Activated T-helper 2 cell treated with anti-CD3 and anti-CD28 coated beads, Interferon-gamma antibody, Interleukin-2, Interleukin-4, amounts not matched to agents 10 μg/mL and 5 μg/mL and 100 μg/mL, durations not matched to agents 14 hours and 24 hours and 36 hours (primary cell): ENCODE measurements around the gene ALDH1L2. TPM values are rescaled to one million over a fixed set of nuclear protein-coding genes. Genes with fewer than 3 reads are reported as not detected.
"Not testable (repeated sequence)": the region's sequence is repeated elsewhere in the genome, so short reads cannot be mapped to it uniquely, and the experiment has no call there.

ENCODE experiments used
- DNase-seq: peaks from one replicate; pipeline ENCODE4 v3.0.0; 2021; ENCODE audit warnings: low spot score
- H3K27ac Mint-ChIP-seq: one replicate; pipeline ENCODE4 v1.8.0; 2021; ENCODE audit warnings: mixed read lengths
- H3K27me3 Mint-ChIP-seq: one replicate; pipeline ENCODE4 v1.8.0; 2021; ENCODE audit warnings: low read depth, mixed read lengths
- H3K36me3 Mint-ChIP-seq: one replicate; pipeline ENCODE4 v1.8.0; 2021; ENCODE audit warnings: low read depth, mixed read lengths
- H3K4me1 Mint-ChIP-seq: one replicate; pipeline ENCODE4 v1.8.0; 2021; ENCODE audit warnings: low read depth, mixed read lengths
- H3K4me3 Mint-ChIP-seq: one replicate; pipeline ENCODE4 v1.8.0; 2021; ENCODE audit warnings: low read depth, mild to moderate bottlenecking, moderate library complexity, mixed read lengths
- H3K9me3 Mint-ChIP-seq: one replicate; pipeline ENCODE4 v1.8.0; 2021; ENCODE audit warnings: mixed read lengths
- intact Hi-C: fragments of 100-400 bp; cut with micrococcal nuclease; formaldehyde crosslinking; loops from one replicate; pipeline ENCODE4 v1.15.1; 2023
- total RNA-seq: library from RNA; stranded (reverse); gene quantifications from 2 replicates; pipeline ENCODE4 v1.2.3, GENCODE V29; 2022

ALDH1L2 gene
- total RNA-seq, 1 donor from 2014 or later, result 1.4 TPM

- H3K4me1 Mint-ChIP-seq, result peaks cover 32% of the 10 kb centered on the region
- peak overlapping the region; percentile 84 for H3K4me3 Mint-ChIP-seq
- H3K27ac Mint-ChIP-seq, result no peak overlapping the region
- no peaks in the 10 kb centered on the region for H3K9me3 Mint-ChIP-seq
- DNase-seq, result no peak
- H3K27me3 Mint-ChIP-seq, result peaks cover 20% of the 10 kb centered on the region
- intact Hi-C loops, result loop anchor here (5.0 kb wide), 2 partner anchors 47 to 67 kb away; no protein-coding TSS in a partner anchor
- peaks cover 30% of the 10 kb centered on the region for H3K36me3 Mint-ChIP-seq
These were observed 99.1 kb downstream of the ALDH1L2 start for GRCh38 chr12:104985206-104985605.

DNA sequence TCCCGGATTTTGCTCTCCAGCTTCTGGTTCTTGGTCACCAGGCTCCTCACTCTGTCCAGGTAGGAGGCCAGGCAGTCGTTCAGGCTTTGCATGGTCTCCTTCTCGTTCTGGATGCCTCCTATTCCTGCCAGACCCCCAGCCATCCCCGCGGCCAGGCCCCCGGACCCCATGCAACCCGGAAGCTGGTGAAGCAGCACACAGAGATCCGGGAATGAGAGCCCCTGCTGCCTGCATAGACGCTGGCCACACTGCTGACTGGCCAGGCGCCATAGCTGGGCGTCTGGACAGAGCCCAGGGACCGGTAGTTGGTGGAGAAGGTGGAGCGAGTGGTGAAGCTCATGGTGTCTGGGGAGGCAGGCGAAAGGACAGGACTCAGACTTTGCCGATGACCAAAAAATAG lies 106.6 kb downstream of the ALDH1L2 start:
- peaks cover 24% of the 10 kb centered on the region for H3K27me3 Mint-ChIP-seq
- DNase-seq, intact Hi-C loops, H3K36me3 Mint-ChIP-seq, H3K27ac Mint-ChIP-seq, H3K4me1 Mint-ChIP-seq, H3K9me3 Mint-ChIP-seq, H3K4me3 Mint-ChIP-seq: not testable (repeated sequence)

DNA sequence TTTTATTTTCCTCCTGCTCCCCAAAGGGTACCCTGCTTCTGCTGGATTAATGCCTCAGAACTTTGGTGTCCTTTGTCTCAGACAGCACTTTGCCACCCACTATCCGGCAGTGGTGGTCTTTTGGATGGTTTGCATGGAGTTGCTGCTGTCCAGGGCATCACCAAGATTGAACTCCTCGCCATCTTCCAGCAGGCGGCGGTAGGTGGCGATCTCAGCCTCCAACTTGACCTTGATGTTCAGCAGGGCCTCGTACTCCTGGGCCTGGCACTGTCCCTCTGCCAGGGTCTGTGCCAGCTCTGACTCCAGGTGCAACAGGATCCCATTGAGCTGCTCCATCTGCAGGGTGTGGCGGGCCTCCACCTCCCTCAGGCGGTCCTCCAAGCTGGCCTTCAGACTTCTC lies 107.6 kb downstream of the ALDH1L2 start:
- no peak for DNase-seq
- no peak overlapping the region for H3K27ac Mint-ChIP-seq
- intact Hi-C loops, result no loop called here
- H3K4me1 Mint-ChIP-seq, result no peaks in the 10 kb centered on the region
- peaks cover 20% of the 10 kb centered on the region for H3K27me3 Mint-ChIP-seq
- H3K9me3 Mint-ChIP-seq, result no peaks in the 10 kb centered on the region
- no peaks in the 10 kb centered on the region for H3K36me3 Mint-ChIP-seq
- H3K4me3 Mint-ChIP-seq, result no peak overlapping the region

- H3K4me1 Mint-ChIP-seq, result peaks cover 3% of the 10 kb centered on the region
- H3K36me3 Mint-ChIP-seq, result no peaks in the 10 kb centered on the region
- no peak for DNase-seq
- no peaks in the 10 kb centered on the region for H3K9me3 Mint-ChIP-seq
- H3K4me3 Mint-ChIP-seq, result no peak overlapping the region
- intact Hi-C loops, result no loop called here
- peaks cover 16% of the 10 kb centered on the region for H3K27me3 Mint-ChIP-seq
- H3K27ac Mint-ChIP-seq, result no peak overlapping the region
These were observed 108.5 kb downstream of the ALDH1L2 start for GRCh38 chr12:104975587-104976343.

GRCh38 chr12:104974626-104975290 lies 109.5 kb downstream of the ALDH1L2 start:
- Mint-ChIP-seq H3K27me3 (peaks cover 9% of the 10 kb centered on the region), H3K9me3 (no peaks in the 10 kb centered on the region), H3K4me3 (no peak overlapping the region), H3K36me3 (no peaks in the 10 kb centered on the region), H3K4me1 (peaks cover 3% of the 10 kb centered on the region), H3K27ac (no peak overlapping the region)
- intact Hi-C loops, result no loop called here
- no peak for DNase-seq

DNA sequence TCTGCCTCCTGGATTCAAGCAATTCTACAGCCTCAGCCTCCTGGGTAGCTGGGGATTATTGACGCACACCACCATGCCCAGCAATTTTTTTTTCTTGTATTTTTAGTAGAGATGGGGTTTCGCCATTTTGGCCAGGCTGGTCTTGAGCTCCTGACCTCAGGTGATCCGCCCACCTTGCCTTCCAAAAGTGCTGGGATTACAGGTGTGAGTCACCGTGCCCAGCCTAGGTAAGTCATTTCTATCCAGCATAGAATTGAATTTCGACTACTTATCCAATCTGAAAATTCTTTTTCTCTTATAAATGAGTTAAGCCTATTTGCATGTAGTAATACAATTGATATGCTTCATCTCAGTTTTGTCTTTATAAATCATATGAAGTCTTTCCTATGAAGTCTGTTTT lies 111.0 kb downstream of the ALDH1L2 start:
- Mint-ChIP-seq H3K4me3 (no peak overlapping the region), H3K4me1 (peaks cover 3% of the 10 kb centered on the region), H3K27me3 (peaks cover 9% of the 10 kb centered on the region), H3K9me3 (no peaks in the 10 kb centered on the region), H3K27ac (no peak overlapping the region), H3K36me3 (no peaks in the 10 kb centered on the region)
- intact Hi-C loops, result no loop called here
- DNase-seq, result no peak

- no peak for DNase-seq
- Mint-ChIP-seq H3K4me1 (peaks cover 3% of the 10 kb centered on the region), H3K4me3 (no peak overlapping the region), H3K36me3 (no peaks in the 10 kb centered on the region), H3K27ac (no peak overlapping the region), H3K27me3 (peaks cover 5% of the 10 kb centered on the region), H3K9me3 (no peaks in the 10 kb centered on the region)
- intact Hi-C loops, result no loop called here
These were observed 113.0 kb downstream of the ALDH1L2 start for GRCh38 chr12:104971306-104971705.

Other genes with a start within 250 kb of the ALDH1L2 start
- gene SLC41A2, start 126.2 kb downstream of the ALDH1L2 start, total RNA-seq, result 4.3 and 8.2 TPM in 2 replicates
- 25.2 and 29.6 TPM in 2 replicates for gene NOPCHAP1, start 98.1 kb downstream of the ALDH1L2 start, total RNA-seq
- 38.4 and 41.3 TPM in 2 replicates for gene WASHC4, start 23.3 kb upstream of the ALDH1L2 start, total RNA-seq
- gene APPL2, start 151.7 kb upstream of the ALDH1L2 start, total RNA-seq, result 28.8 and 30.4 TPM in 2 replicates
- gene C12orf75, start 246.2 kb upstream of the ALDH1L2 start, total RNA-seq, result 246 and 252 TPM in 2 replicates